Nephron (organoid): ENCODE results near the gene GGA1.
"Not testable (repeated sequence)": the region's sequence is repeated elsewhere in the genome, so short reads cannot be mapped to it uniquely, and the experiment has no call there.

Source experiments
- H3K27ac Mint-ChIP-seq, 3 experiments: 2 replicates each; pipeline ENCODE4 v1.8.0; 2020; ENCODE audit warnings: mixed read lengths in 3 of 3, mild to moderate bottlenecking in 2 of 3, moderate library complexity in 1 of 3
- H3K27me3 Mint-ChIP-seq: 2 replicates; pipeline ENCODE4 v1.8.0; 2021; ENCODE audit warnings: low read depth, mild to moderate bottlenecking, moderate library complexity, mixed read lengths
- H3K36me3 Mint-ChIP-seq: 2 replicates; pipeline ENCODE4 v1.8.0; 2020; ENCODE audit warnings: low read depth, mixed read lengths
- H3K4me1 Mint-ChIP-seq: 2 replicates; pipeline ENCODE4 v1.8.0; 2020; ENCODE audit warnings: mixed read lengths
- H3K4me3 Mint-ChIP-seq, 3 experiments: 2 replicates each; pipeline ENCODE4 v1.8.0; 2020; ENCODE audit warnings: mild to moderate bottlenecking in 3 of 3, mixed read lengths in 3 of 3, moderate library complexity in 2 of 3
- H3K9me3 Mint-ChIP-seq: 2 replicates; pipeline ENCODE4 v1.8.0; 2020; ENCODE audit warnings: mixed read lengths
- CTCF ChIP-seq, 3 experiments: fragments of 200-600 bp; sonication (generic); IDR thresholded peaks; one replicate each; pipeline ENCODE4 v1.5.0; 2021; ENCODE audit warnings: antibody characterized with exemption in 3 of 3; ENCODE audit not compliant: unreplicated experiment in 3 of 3

The GGA1 gene

DNA sequence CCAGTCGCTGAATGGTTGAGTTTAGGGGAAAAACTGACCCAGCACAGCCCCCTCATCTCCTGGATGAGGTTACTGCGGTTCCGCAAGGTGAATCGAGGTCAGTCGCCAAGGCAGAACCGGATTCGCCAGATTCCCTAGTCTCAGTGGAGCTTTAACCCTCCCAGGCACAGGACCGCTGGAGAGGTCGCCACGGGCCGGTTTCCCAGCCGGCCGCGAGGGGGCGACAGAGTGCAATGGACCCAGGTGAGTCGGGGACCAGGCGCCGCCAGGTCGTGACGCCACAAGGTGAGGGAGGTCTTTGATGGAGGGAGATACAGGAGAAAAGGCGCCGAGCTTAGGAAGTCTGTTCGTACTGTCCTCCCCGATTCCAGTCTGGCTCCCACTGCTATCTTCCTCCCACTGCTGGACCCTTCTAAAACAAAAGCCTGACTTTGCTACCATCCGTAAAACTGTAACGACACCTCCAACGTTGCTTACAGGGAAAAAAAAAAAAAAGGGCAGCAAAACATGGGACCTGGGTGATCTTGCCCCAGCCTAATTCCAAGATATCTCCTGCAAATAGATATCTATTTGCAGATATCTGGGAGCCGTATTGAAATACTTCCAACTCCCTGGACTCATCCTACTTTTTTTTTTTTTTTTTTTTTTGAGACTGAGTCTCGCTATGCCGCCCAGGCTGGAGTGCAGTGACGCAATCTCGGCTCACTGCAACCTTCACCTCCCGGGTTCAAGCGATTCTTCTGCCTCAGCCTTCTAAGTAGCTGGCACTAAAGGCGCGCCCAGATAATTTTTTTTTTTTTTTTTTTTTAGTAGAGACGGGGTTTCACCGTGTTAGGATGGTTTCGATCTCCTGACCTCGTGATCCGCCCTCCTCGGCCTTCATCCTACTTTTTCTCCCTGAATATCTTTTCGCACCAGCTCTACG is 1.4 kb upstream of the GGA1 start:
- H3K4me3 Mint-ChIP-seq = peak overlapping the region; percentile 87 to 96 (median 89)
- H3K27ac Mint-ChIP-seq = peak overlapping the region; percentile 97 to 99 (median 98)
- peaks cover 23% of the 10 kb centered on the region for H3K4me1 Mint-ChIP-seq
- no peaks in the 10 kb centered on the region for H3K9me3 Mint-ChIP-seq
- peaks cover 8% of the 10 kb centered on the region for H3K27me3 Mint-ChIP-seq
- no peaks in the 10 kb centered on the region for H3K36me3 Mint-ChIP-seq
- TF ChIP-seq CTCF (IDR thresholded peaks at IDR 0.05; ENCODE audit: unreplicated experiment in 3 of 3) = peak; percentile 97 to 99 (median 98)

GRCh38 chr22:37607935-37608476 is 628 bp upstream of the GGA1 start:
- no peak for TF ChIP-seq CTCF (IDR thresholded peaks at IDR 0.05; ENCODE audit: unreplicated experiment in 3 of 3)
- Mint-ChIP-seq H3K27ac (peak overlapping the region; percentile 97 to 99 (median 98)), H3K4me1 (peaks cover 23% of the 10 kb centered on the region)

DNA sequence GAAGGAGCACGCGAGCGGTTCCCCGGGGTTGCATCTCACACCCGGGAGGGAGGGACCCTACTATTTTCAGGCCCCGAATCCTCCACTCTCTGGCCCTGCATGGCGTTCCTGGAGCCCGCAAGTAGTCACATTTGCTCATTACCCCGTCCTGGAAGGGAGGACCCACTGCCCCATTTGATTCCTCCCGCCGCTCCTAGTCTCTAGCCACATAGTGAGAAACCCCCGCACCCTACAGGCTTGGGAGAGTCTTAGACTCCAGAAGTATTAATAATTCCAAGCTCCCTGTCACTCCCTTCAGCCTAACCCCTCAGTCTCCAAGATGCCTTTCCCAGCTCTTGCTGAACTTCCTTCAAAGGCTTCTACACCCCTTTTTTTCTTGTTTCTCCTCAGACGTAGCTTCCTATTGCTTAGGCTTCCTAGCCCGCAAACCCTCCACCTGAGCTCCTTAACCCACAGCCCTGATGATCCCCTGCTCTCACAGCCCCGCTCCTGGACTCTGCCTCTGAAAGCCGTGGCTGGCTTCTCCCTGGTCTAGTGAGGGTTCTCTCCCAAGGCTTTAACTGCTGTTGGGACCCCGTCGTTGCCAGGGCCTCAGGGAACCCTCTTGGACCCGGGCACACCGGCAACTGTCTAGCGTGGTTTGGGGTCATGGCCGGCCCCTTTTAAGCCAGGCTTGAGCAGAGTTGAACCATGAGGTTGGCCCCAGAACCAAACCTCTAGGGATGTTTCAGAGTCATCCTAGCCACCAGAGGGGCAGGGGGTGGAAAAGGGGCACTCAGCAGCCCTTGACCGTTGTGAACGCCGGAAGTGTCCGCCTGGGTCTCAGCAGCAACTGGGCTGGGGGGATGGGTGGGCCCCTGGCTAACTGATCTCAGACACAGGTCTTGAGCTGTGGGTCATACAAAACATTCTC is 862 bp downstream of the GGA1 start:
- H3K4me1 Mint-ChIP-seq = peaks cover 30% of the 10 kb centered on the region
- H3K36me3 Mint-ChIP-seq = peaks cover 4% of the 10 kb centered on the region
- H3K4me3 Mint-ChIP-seq = peak overlapping the region; percentile 93 to 96 (median 96)
- H3K9me3 Mint-ChIP-seq = no peaks in the 10 kb centered on the region
- H3K27me3 Mint-ChIP-seq = no peaks in the 10 kb centered on the region
- peak overlapping the region; percentile 94 to 99 (median 96) for H3K27ac Mint-ChIP-seq
- no peak for TF ChIP-seq CTCF (IDR thresholded peaks at IDR 0.05; ENCODE audit: unreplicated experiment in 3 of 3)

More at GRCh38 chr22:37607935-37608476, 628 bp upstream of the GGA1 start:
- Mint-ChIP-seq H3K36me3 (no peaks in the 10 kb centered on the region), H3K4me3 (peak overlapping the region; percentile 87 to 96 (median 89)), H3K9me3 (no peaks in the 10 kb centered on the region), H3K27me3 (peaks cover 3% of the 10 kb centered on the region)

DNA sequence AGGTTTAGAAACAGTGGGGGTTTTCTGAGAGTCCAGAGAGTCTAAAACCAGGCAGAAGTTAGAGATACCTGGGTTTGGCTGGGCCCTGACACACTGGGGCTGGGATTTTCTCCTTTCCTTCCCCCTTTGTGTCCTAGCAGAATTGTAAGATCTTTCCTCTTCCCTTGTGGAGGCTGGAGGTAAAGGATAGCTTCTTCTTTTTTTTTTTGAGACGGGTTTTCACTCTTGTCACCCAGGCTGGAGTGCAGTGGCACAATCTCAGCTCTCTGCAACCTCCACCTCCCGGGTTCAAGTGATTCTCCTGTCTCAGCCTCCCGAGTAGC is 1.5 kb downstream of the GGA1 start:
- not testable (repeated sequence) for H3K9me3 Mint-ChIP-seq, H3K27me3 Mint-ChIP-seq, H3K36me3 Mint-ChIP-seq
- Mint-ChIP-seq H3K4me1 (peaks cover 30% of the 10 kb centered on the region), H3K27ac (peak overlapping the region; percentile 94 to 99 (median 96)), H3K4me3 (peak overlapping the region; percentile 93 to 96 (median 96))

DNA sequence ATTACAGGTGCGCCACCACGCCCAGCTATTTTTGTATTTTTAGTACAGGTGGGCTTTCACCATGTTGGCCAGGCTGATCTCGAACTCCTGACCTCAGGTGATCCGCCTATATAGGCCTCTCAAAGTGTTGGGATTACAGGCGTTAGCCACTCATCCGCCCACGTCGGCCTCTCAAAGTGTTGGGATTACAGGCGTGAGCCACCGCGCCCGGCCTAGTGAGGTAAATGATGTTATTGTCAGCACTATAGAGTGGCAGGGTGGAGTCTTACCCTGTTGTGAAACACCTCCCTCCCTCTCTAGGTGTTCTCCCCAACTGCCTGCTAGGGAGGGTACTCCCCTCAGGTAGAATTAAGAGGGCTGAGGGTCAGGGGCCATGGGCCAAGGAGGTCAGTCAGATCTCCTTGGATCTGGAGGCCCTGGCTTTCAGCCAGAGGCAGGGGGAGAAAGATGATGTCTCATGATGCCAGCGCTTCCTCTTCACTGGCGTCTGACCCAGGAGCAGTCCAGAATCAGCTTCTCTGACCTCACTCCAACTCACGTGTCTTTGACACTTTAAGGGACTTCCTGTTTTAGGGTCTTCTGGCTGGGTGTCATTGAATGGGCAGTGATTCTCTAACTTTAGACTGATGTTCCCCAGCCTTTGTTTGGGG is 2.0 kb downstream of the GGA1 start:
- peak overlapping the region; percentile 96 to 99 (median 98) for H3K27ac Mint-ChIP-seq
- H3K36me3 Mint-ChIP-seq = peaks cover 7% of the 10 kb centered on the region
- peaks cover 30% of the 10 kb centered on the region for H3K4me1 Mint-ChIP-seq
- peak overlapping the region; percentile 93 to 96 (median 96) for H3K4me3 Mint-ChIP-seq
- TF ChIP-seq CTCF (IDR thresholded peaks at IDR 0.05; ENCODE audit: unreplicated experiment in 3 of 3) = no peak
- H3K9me3 Mint-ChIP-seq = no peaks in the 10 kb centered on the region
- H3K27me3 Mint-ChIP-seq = no peaks in the 10 kb centered on the region
